ENCODE results near the gene HAUS5.

Gene HAUS5

DNA sequence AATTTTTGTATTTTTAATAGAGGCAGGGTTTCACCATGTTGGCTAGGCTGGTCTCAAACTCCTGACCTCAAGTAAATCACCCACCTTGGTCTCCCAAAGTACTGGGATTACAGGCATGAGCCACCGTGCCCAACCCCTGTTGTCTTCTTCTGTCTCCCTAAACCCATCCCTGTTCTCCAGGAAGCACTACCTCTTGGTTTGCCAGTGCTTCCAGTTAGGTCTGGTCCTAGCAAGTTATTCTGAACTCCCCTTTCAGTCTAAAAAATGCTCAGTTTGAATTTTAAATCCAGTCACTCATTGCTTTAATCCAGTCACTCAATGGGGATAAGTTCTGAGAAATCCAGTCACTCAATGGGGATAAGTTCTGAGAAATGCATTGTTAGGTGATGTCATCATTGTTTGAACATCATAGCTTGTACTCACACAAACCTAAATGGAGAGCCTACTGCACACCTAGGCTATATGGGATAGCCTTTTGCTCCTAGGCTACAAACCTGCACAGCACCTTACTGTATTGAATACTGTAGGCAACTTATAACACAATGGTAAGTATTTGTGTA, 41.0 kb upstream of the HAUS5 start:
- no peaks in the 10 kb centered on the region; the same call in 1 of the 2 replicates for H3K36me3 ChIP-seq (ENCODE audit: insufficient read depth, low read length)
- no peak overlapping the region for H2AFZ ChIP-seq (ENCODE audit: low read length)
- no peaks in the 10 kb centered on the region for H3K79me2 ChIP-seq (ENCODE audit: insufficient read depth, low read length)
- H3K9ac ChIP-seq (ENCODE audit: low read length), result no peak overlapping the region
- H3K9me2 ChIP-seq (ENCODE audit: low read depth, low read length), result no peaks in the 10 kb centered on the region
- H3K27me3 ChIP-seq (ENCODE audit: insufficient read depth, low read length), result no peaks in the 10 kb centered on the region; the same call in 1 of the 2 replicates
- TF ChIP-seq EZH2 (IDR thresholded peaks at IDR 0.05; ENCODE audit: borderline replicate concordance, low read length), result no peak
- TF ChIP-seq, protein P1, sequence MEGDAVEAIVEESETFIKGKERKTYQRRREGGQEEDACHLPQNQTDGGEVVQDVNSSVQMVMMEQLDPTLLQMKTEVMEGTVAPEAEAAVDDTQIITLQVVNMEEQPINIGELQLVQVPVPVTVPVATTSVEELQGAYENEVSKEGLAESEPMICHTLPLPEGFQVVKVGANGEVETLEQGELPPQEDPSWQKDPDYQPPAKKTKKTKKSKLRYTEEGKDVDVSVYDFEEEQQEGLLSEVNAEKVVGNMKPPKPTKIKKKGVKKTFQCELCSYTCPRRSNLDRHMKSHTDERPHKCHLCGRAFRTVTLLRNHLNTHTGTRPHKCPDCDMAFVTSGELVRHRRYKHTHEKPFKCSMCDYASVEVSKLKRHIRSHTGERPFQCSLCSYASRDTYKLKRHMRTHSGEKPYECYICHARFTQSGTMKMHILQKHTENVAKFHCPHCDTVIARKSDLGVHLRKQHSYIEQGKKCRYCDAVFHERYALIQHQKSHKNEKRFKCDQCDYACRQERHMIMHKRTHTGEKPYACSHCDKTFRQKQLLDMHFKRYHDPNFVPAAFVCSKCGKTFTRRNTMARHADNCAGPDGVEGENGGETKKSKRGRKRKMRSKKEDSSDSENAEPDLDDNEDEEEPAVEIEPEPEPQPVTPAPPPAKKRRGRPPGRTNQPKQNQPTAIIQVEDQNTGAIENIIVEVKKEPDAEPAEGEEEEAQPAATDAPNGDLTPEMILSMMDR (IDR thresholded peaks at IDR 0.05; ENCODE audit: low read length), result no peak
- H3K4me3 ChIP-seq (ENCODE audit: low read depth, low read length, poor library complexity, severe bottlenecking), result no peak overlapping the region
- H3K27ac ChIP-seq (ENCODE audit: low read depth, low read length, poor library complexity, severe bottlenecking), result no peak overlapping the region
- H3F3A ChIP-seq (ENCODE audit: insufficient read depth, low read length), result no peaks in the 10 kb centered on the region
- H3K9me3 ChIP-seq (ENCODE audit: low read length), result peaks cover 9% of the 10 kb centered on the region
- no peak overlapping the region for H3K4me2 ChIP-seq (ENCODE audit: low read length)
- no peaks in the 10 kb centered on the region for H4K20me1 ChIP-seq (ENCODE audit: insufficient read depth, low read length)
- H3K4me1 ChIP-seq (ENCODE audit: insufficient read depth, low read length, severe bottlenecking), result no peaks in the 10 kb centered on the region

DNA sequence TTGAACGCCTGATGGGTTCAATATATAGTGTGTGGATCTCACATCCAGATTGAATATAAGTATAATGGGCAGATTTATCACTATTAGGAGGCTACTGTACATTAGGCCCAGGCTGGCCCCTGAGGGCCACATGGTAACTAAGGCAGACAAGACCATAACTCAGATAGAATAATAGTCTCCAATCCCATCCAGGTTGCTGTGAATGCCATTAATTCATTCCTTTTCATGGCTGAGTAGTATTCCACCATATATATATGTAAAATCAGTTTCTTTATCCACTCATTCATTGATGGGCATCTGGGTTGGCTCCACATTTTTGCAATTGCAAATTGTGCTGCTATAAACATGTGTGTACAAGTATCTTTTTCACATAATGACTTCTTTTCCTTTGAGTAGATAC, 34.6 kb upstream of the HAUS5 start:
- no peak overlapping the region for H3K4me2 ChIP-seq (ENCODE audit: low read length)
- H3K27me3 ChIP-seq (ENCODE audit: insufficient read depth, low read length), result no peaks in the 10 kb centered on the region; the same call in 1 of the 2 replicates
- H3K79me2 ChIP-seq (ENCODE audit: insufficient read depth, low read length), result no peaks in the 10 kb centered on the region
- H4K20me1 ChIP-seq (ENCODE audit: insufficient read depth, low read length), result no peaks in the 10 kb centered on the region
- no peaks in the 10 kb centered on the region; the same call in 1 of the 2 replicates for H3K36me3 ChIP-seq (ENCODE audit: insufficient read depth, low read length)
- H3K27ac ChIP-seq (ENCODE audit: low read depth, low read length, poor library complexity, severe bottlenecking), result no peak overlapping the region
- no peak overlapping the region for H3K9ac ChIP-seq (ENCODE audit: low read length)
- peaks cover 12% of the 10 kb centered on the region for H3K9me3 ChIP-seq (ENCODE audit: low read length)
- H3K4me1 ChIP-seq (ENCODE audit: insufficient read depth, low read length, severe bottlenecking), result no peaks in the 10 kb centered on the region
- no peaks in the 10 kb centered on the region for H3K9me2 ChIP-seq (ENCODE audit: low read depth, low read length)
- H2AFZ ChIP-seq (ENCODE audit: low read length), result no peak overlapping the region
- TF ChIP-seq, protein P1 (IDR thresholded peaks at IDR 0.05; ENCODE audit: low read length), result no peak
- no peak for TF ChIP-seq EZH2 (IDR thresholded peaks at IDR 0.05; ENCODE audit: borderline replicate concordance, low read length)
- no peaks in the 10 kb centered on the region for H3F3A ChIP-seq (ENCODE audit: insufficient read depth, low read length)
- no peak overlapping the region for H3K4me3 ChIP-seq (ENCODE audit: low read depth, low read length, poor library complexity, severe bottlenecking)

DNA sequence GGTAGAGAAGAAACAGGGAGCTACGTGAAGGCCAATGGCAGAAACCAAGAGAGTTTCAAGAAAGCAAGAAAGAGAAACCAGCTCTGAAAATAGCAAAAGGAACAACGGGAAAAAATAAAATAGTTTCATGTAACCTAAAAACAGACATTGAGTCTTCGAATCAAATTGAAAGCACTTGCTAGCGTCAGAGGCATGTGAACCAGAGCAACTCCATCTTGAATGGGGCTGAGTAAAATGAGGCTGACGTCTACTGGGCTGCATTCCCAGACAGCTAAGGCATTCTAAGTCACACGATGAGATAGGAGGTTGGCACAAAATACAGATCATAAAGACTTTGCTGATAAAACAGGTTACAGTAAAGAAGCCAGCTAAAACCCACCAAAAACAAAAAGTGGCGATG, 33.8 kb upstream of the HAUS5 start:
- Histone ChIP-seq H3K27ac (ENCODE audit: low read depth, low read length, poor library complexity, severe bottlenecking) (no peak overlapping the region), H3K9me3 (ENCODE audit: low read length) (peaks cover 12% of the 10 kb centered on the region), H3K4me3 (ENCODE audit: low read depth, low read length, poor library complexity, severe bottlenecking) (no peak overlapping the region), H2AFZ (ENCODE audit: low read length) (no peak overlapping the region), H3K4me1 (ENCODE audit: insufficient read depth, low read length, severe bottlenecking) (no peaks in the 10 kb centered on the region), H4K20me1 (ENCODE audit: insufficient read depth, low read length) (no peaks in the 10 kb centered on the region), H3K36me3 (ENCODE audit: insufficient read depth, low read length) (no peaks in the 10 kb centered on the region; the same call in 1 of the 2 replicates), H3K27me3 (ENCODE audit: insufficient read depth, low read length) (no peaks in the 10 kb centered on the region; the same call in 1 of the 2 replicates), H3K4me2 (ENCODE audit: low read length) (no peak overlapping the region), H3K9me2 (ENCODE audit: low read depth, low read length) (no peaks in the 10 kb centered on the region), H3K79me2 (ENCODE audit: insufficient read depth, low read length) (no peaks in the 10 kb centered on the region), H3K9ac (ENCODE audit: low read length) (no peak overlapping the region), H3F3A (ENCODE audit: insufficient read depth, low read length) (no peaks in the 10 kb centered on the region)
- TF ChIP-seq, protein P1 (IDR thresholded peaks at IDR 0.05; ENCODE audit: low read length), result no peak
- TF ChIP-seq EZH2 (IDR thresholded peaks at IDR 0.05; ENCODE audit: borderline replicate concordance, low read length), result no peak

All from OCI-LY1 (cell line).